ENCODE measurements around the gene MPC1. TPM values are rescaled to one million over a fixed set of nuclear protein-coding genes. Genes with fewer than 3 reads are reported as not detected.
"Not testable (repeated sequence)": the region's sequence is repeated elsewhere in the genome, so short reads cannot be mapped to it uniquely, and the experiment has no call there.

MPC1 gene
- total and polyA plus RNA-seq, 2 donors (not counting 3 experiments of a cell fraction or from before 2014, with no cell fraction given): 15.5 to 17.5 TPM

GRCh38 chr6:166362427-166362826 lies 20.3 kb downstream of the MPC1 start:
- H3K9me1 ChIP-seq (replicated peaks; ENCODE audit: control insufficient read depth, extremely low read depth, insufficient read depth, low read length); intact Hi-C loops (cut with micrococcal nuclease); BruUV-seq (replicated peaks); H3K27me3 ChIP-seq (ENCODE audit: control insufficient read depth in 2 of 2, insufficient read depth in 2 of 2, low read length in 2 of 2); H3K9me3 ChIP-seq (replicated peaks; ENCODE audit: control insufficient read depth, insufficient read depth, low read length); H4K20me1 ChIP-seq (replicated peaks; ENCODE audit: control insufficient read depth, extremely low read depth, insufficient read depth, low read length); H3K4me2 ChIP-seq (ENCODE audit: insufficient read depth, low read length); H2AFZ ChIP-seq (ENCODE audit: low read depth, low read length); FAIRE-seq; H3K36me3 ChIP-seq (ENCODE audit: control insufficient read depth in 2 of 2, extremely low read depth in 1 of 2, insufficient read depth in 2 of 2, low read length in 2 of 2); H3K27ac ChIP-seq (ENCODE audit: insufficient read depth, low read depth, low read length); DNase-seq (ENCODE audit: low read depth, low spot score); H3K4me3 ChIP-seq (replicated peaks in 1 of 3; ENCODE audit: insufficient read depth in 1 of 3, low read depth in 1 of 3, low read length in 3 of 3); H3K79me2 ChIP-seq (ENCODE audit: control insufficient read depth, insufficient read depth, low read length); CTCF ChIA-PET; dilution Hi-C loops (cut with MboI; ENCODE audit: extremely low pct_ligation_motif_present, low sequenced_read_pairs); POLR2A ChIA-PET; H3K9ac ChIP-seq (replicated peaks; ENCODE audit: extremely low read depth, insufficient read depth, low read length): not testable (repeated sequence)
- peaks cover 21% of the 10 kb centered on the region for H3K4me1 ChIP-seq (ENCODE audit: control insufficient read depth, extremely low read depth, insufficient read depth, low read length)

- no TSS peak for BruUV-seq (replicated peaks)
- Histone ChIP-seq H3K9ac (replicated peaks; ENCODE audit: extremely low read depth, insufficient read depth, low read length) (no peak overlapping the region), H3K4me1 (ENCODE audit: control insufficient read depth, extremely low read depth, insufficient read depth, low read length) (peaks cover 21% of the 10 kb centered on the region), H3K9me3 (replicated peaks; ENCODE audit: control insufficient read depth, insufficient read depth, low read length) (no peaks in the 10 kb centered on the region), H2AFZ (ENCODE audit: low read depth, low read length) (no peak overlapping the region), H3K27ac (ENCODE audit: insufficient read depth, low read depth, low read length) (no peak overlapping the region), H3K27me3 (ENCODE audit: control insufficient read depth in 2 of 2, insufficient read depth in 2 of 2, low read length in 2 of 2) (peaks cover 5 to 13% of the 10 kb centered on the region in 2 experiments), H3K4me3 (replicated peaks in 1 of 3; ENCODE audit: insufficient read depth in 1 of 3, low read depth in 1 of 3, low read length in 3 of 3) (no peak overlapping the region), H3K79me2 (ENCODE audit: control insufficient read depth, insufficient read depth, low read length) (no peaks in the 10 kb centered on the region), H4K20me1 (replicated peaks; ENCODE audit: control insufficient read depth, extremely low read depth, insufficient read depth, low read length) (no peaks in the 10 kb centered on the region), H3K4me2 (ENCODE audit: insufficient read depth, low read length) (no peak overlapping the region), H3K36me3 (ENCODE audit: control insufficient read depth in 2 of 2, extremely low read depth in 1 of 2, insufficient read depth in 2 of 2, low read length in 2 of 2) (no peaks in the 10 kb centered on the region), H3K9me1 (replicated peaks; ENCODE audit: control insufficient read depth, extremely low read depth, insufficient read depth, low read length) (no peaks in the 10 kb centered on the region)
- ChIA-PET CTCF (no interaction called here), POLR2A (no interaction called here)
- FAIRE-seq (no peak), DNase-seq (ENCODE audit: low read depth, low spot score) (no peak)
- intact Hi-C loops (cut with micrococcal nuclease): no loop called here
- dilution Hi-C loops (cut with MboI; ENCODE audit: extremely low pct_ligation_motif_present, low sequenced_read_pairs): no loop called here
- TF ChIP-seq JUN (IDR thresholded peaks at IDR 0.05; ENCODE audit: borderline replicate concordance, insufficient read depth, insufficient read length, low read depth): no peak
- TF ChIP-seq POLR2AphosphoS5 (IDR thresholded peaks at IDR 0.05; ENCODE audit: insufficient read depth, low read depth, low read length): no peak
- no peak for TF ChIP-seq GATA2 (IDR thresholded peaks at IDR 0.05; ENCODE audit: insufficient read depth, insufficient read length, low read depth, low read length)
- no peak for TF ChIP-seq MYC (IDR thresholded peaks at IDR 0.05; ENCODE audit: low read depth, low read length)
- no peak for TF ChIP-seq POLR2A (IDR thresholded peaks at IDR 0.05; ENCODE audit: low read depth, low read length)
- TF ChIP-seq CTCF (IDR thresholded peaks at IDR 0.05; ENCODE audit: extremely low read depth in 1 of 2, insufficient read depth in 1 of 2, low read depth in 1 of 2, low read length in 2 of 2): no peak
- no peak for TF ChIP-seq EZH2 (IDR thresholded peaks at IDR 0.05; ENCODE audit: borderline replicate concordance, low read depth, low read length, severe bottlenecking)
- TF ChIP-seq MAX (IDR thresholded peaks at IDR 0.05; ENCODE audit: insufficient read depth, insufficient read length): no peak
- no peak for TF ChIP-seq FOS (IDR thresholded peaks at IDR 0.05; ENCODE audit: borderline replicate concordance, insufficient read depth, low read length)
Observed at GRCh38 chr6:166361077-166361429, 21.7 kb downstream of the MPC1 start.
